GM18870 (cell line): ENCODE measurements around the gene ACSL1.
"Not testable (repeated sequence)": the region's sequence is repeated elsewhere in the genome, so short reads cannot be mapped to it uniquely, and the experiment has no call there.

ENCODE experiments used
- ATAC-seq: cut with Tn5 transposase; IDR thresholded peaks from one replicate; pipeline ENCODE4 v1.9.1; 2021; ENCODE audit warnings: moderate library complexity; ENCODE audit not compliant: unreplicated experiment

The ACSL1 gene

GRCh38 chr4:184792950-184793555 is 32.7 kb downstream of the ACSL1 start:
- no peak for ATAC-seq

- ATAC-seq = no peak
Observed at GRCh38 chr4:184792334-184792733, 33.4 kb downstream of the ACSL1 start.

- no peak for ATAC-seq
Observed at GRCh38 chr4:184790826-184791225, 34.9 kb downstream of the ACSL1 start.

- ATAC-seq = no peak
Observed at GRCh38 chr4:184787766-184788503, 37.8 kb downstream of the ACSL1 start.

GRCh38 chr4:184785813-184786212 is 40.0 kb downstream of the ACSL1 start:
- ATAC-seq = no peak

GRCh38 chr4:184784628-184785257 is 41.0 kb downstream of the ACSL1 start:
- ATAC-seq = no peak

GRCh38 chr4:184782731-184783373 is 42.9 kb downstream of the ACSL1 start:
- no peak for ATAC-seq

- ATAC-seq = not testable (repeated sequence)
Observed at GRCh38 chr4:184779160-184779559, 46.6 kb downstream of the ACSL1 start.

GRCh38 chr4:184778325-184778724 is 47.4 kb downstream of the ACSL1 start:
- ATAC-seq = no peak

- no peak for ATAC-seq
Observed at GRCh38 chr4:184776821-184777220, 48.9 kb downstream of the ACSL1 start.

- ATAC-seq = no peak
Observed at GRCh38 chr4:184775854-184776555, 49.8 kb downstream of the ACSL1 start.

- ATAC-seq = no peak
Observed at GRCh38 chr4:184774152-184774551, 51.6 kb downstream of the ACSL1 start.

GRCh38 chr4:184771416-184771815 is 54.4 kb downstream of the ACSL1 start:
- ATAC-seq = no peak

- no peak for ATAC-seq
Observed at GRCh38 chr4:184769141-184769765, 56.5 kb downstream of the ACSL1 start.

- no peak for ATAC-seq
Observed at GRCh38 chr4:184768296-184768695, 57.5 kb downstream of the ACSL1 start.

GRCh38 chr4:184766446-184766845 is 59.3 kb downstream of the ACSL1 start:
- no peak for ATAC-seq

GRCh38 chr4:184765473-184766340 is 60.1 kb downstream of the ACSL1 start:
- ATAC-seq = no peak

GRCh38 chr4:184764601-184765000 is 61.2 kb downstream of the ACSL1 start:
- ATAC-seq = no peak

- ATAC-seq = no peak
Observed at GRCh38 chr4:184763150-184763780, 62.5 kb downstream of the ACSL1 start.
